Uterus (tissue), 4 donors: Measurements from ENCODE around the gene HNRNPK. TPM values are rescaled to one million over a fixed set of nuclear protein-coding genes. Genes with fewer than 3 reads are reported as not detected.
A peak's percentile ranks its signal among the peaks of the same experiment; 100 is the strongest.

Source experiments
- DNase-seq, 2 donors: peaks; one replicate each; pipeline ENCODE4 v3.0.0-alpha.2; 2019 to 2020
- H3K27ac ChIP-seq, 2 donors: fragments of 200-600 bp; sonication (generic); 1 replicate in 1 of 2; 2 replicates in 1 of 2; pipeline ENCODE4 v1.5.1; 2016 to 2018
- H3K27me3 ChIP-seq, 2 donors: fragments of 200-600 bp; sonication (generic); one replicate each; pipeline ENCODE4 v1.5.1; 2018 to 2019; ENCODE audit warnings: control low read depth in 1 of 2
- H3K36me3 ChIP-seq, 2 donors: fragments of 200-600 bp; sonication (generic); one replicate each; pipeline ENCODE4 v1.5.1; 2019; ENCODE audit warnings: control low read depth in 1 of 2
- H3K4me1 ChIP-seq, 2 donors: fragments of 200-600 bp; sonication (generic); one replicate each; pipeline ENCODE4 v1.5.1; 2018 to 2019; ENCODE audit warnings: control low read depth in 1 of 2
- H3K4me3 ChIP-seq, 2 donors: fragments of 200-600 bp; sonication (generic); 1 replicate in 1 of 2; 2 replicates in 1 of 2; pipeline ENCODE4 v1.5.1; 2018 to 2019; ENCODE audit warnings: mild to moderate bottlenecking in 1 of 2
- H3K9me3 ChIP-seq, 2 donors: fragments of 200-600 bp; sonication (generic); one replicate each; pipeline ENCODE4 v1.5.1; 2019; ENCODE audit warnings: control low read depth in 1 of 2
- POLR2A ChIP-seq, 2 donors: fragments of 450-650 bp; IDR thresholded peaks; one replicate each; pipeline ENCODE4 v1.6.1; 2016; ENCODE audit warnings: antibody characterized with exemption in 2 of 2, mild to moderate bottlenecking in 1 of 2, moderate library complexity in 1 of 2
- intact Hi-C: fragments of 100-400 bp; cut with DNase I; formaldehyde crosslinking; loops from one replicate; pipeline ENCODE4 v1.15.1; 2023; ENCODE audit warnings: low total_unique reads
- total RNA-seq, 4 donors: library from RNA; depleted of rRNA in 3 of 4; stranded (reverse); fragments of >200 nt in 3 of 4; gene quantifications; one replicate each; pipeline versions ENCODE4 v1.1.0 to v1.2.4, GENCODE V29; 2014 to 2023
- TF ChIP-seq, protein P1 (sequence below), 4 experiments: fragments of 200-600 bp in 2 of 4; fragments of 450-650 bp in 2 of 4; sonication (generic) in 2 of 4; IDR thresholded peaks; one replicate each; pipeline ENCODE4 v1.5.1; 2016 to 2019; ENCODE audit warnings: antibody characterized with exemption in 4 of 4, mild to moderate bottlenecking in 2 of 4, moderate library complexity in 1 of 4
- donor health status: DM: yes; HTN: yes; CAD: no.

Gene HNRNPK
- total RNA-seq, 4 donors from 2014 or later, result 205 to 785 (median 450) TPM

DNA sequence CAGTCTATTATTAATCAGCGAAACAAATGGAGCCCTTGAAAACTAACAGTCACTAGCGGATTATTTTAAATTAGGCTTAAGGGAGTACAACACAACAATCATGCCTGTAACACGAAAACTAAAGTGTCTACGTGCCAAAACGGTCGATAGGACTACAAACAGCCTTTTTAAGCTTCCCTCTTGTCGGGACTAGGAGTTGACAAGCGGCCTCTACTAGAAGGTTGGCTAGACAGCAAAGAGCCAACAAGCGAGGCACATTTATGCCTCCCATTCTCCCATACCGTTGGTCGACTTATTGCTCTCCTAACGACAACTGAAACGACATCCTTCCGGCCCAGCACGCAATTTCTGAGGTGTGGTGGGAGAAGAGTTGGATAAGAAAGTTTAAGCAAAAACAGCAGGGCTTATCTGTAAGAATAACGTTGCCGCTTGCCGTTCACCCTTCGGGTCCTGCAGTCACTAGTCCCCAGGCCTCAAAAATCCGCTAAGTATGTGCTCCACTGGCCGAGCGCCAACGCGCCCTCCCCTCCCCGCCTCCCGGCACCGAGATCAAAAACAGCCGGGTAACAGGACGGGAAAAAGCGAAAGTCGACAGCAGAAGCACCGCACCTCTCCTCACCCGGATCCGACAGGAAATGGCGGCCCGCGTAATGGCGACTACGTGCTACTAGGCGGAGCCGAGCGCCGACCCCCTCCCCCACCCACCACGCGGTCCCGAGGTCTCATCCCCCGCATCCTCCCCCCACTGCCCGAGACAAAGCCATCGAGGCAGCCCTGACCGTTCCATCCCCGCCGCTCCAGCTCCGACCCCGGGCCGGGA, 813 bp downstream of the HNRNPK start:
- H3K9me3 ChIP-seq, result no peaks in the 10 kb centered on the region
- DNase-seq, result peak; percentile 78 to 82
- peak overlapping the region; percentile 81 to 93 for H3K4me3 ChIP-seq
- H3K4me1 ChIP-seq, result peaks cover 17% of the 10 kb centered on the region in 2 donors
- intact Hi-C loops, result no loop called here
- TF ChIP-seq POLR2A (IDR thresholded peaks at IDR 0.05), result peak in 1 of 2 donors; percentile 27
- TF ChIP-seq, protein P1, sequence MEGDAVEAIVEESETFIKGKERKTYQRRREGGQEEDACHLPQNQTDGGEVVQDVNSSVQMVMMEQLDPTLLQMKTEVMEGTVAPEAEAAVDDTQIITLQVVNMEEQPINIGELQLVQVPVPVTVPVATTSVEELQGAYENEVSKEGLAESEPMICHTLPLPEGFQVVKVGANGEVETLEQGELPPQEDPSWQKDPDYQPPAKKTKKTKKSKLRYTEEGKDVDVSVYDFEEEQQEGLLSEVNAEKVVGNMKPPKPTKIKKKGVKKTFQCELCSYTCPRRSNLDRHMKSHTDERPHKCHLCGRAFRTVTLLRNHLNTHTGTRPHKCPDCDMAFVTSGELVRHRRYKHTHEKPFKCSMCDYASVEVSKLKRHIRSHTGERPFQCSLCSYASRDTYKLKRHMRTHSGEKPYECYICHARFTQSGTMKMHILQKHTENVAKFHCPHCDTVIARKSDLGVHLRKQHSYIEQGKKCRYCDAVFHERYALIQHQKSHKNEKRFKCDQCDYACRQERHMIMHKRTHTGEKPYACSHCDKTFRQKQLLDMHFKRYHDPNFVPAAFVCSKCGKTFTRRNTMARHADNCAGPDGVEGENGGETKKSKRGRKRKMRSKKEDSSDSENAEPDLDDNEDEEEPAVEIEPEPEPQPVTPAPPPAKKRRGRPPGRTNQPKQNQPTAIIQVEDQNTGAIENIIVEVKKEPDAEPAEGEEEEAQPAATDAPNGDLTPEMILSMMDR (IDR thresholded peaks at IDR 0.05), result no peak
- H3K36me3 ChIP-seq, result no peaks in the 10 kb centered on the region
- H3K27me3 ChIP-seq, result no peaks in the 10 kb centered on the region
- peak overlapping the region; percentile 98 to 100 for H3K27ac ChIP-seq

DNA sequence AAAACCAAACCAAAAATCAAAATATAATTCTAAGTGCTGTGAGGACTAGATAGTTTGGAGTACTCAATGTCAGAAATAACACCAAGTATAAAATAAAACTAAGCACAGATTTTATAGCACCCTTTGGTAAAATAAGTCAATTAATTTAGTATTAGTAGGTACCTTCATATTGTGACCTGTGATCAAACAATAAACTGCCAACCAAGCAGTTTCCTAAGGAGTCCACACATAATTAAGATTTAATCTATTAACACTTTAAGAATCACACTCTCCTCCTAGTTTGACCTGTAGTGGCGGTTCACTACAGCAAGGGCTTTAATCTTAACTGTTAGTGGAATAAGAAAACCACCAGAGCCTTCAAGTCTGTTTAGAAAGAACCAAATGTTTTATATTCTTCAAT, 2.8 kb downstream of the HNRNPK start:
- Histone ChIP-seq H3K27me3 (no peaks in the 10 kb centered on the region), H3K27ac (peak overlapping the region in 1 of 2 donors; percentile 17), H3K36me3 (no peaks in the 10 kb centered on the region), H3K4me1 (peaks cover 16 to 17% of the 10 kb centered on the region in 2 donors), H3K4me3 (peak overlapping the region in 1 of 2 donors; percentile 0), H3K9me3 (no peaks in the 10 kb centered on the region)
- TF ChIP-seq POLR2A (IDR thresholded peaks at IDR 0.05), result no peak
- TF ChIP-seq, protein P1 (IDR thresholded peaks at IDR 0.05), result no peak
- intact Hi-C loops, result no loop called here
- no peak for DNase-seq

DNA sequence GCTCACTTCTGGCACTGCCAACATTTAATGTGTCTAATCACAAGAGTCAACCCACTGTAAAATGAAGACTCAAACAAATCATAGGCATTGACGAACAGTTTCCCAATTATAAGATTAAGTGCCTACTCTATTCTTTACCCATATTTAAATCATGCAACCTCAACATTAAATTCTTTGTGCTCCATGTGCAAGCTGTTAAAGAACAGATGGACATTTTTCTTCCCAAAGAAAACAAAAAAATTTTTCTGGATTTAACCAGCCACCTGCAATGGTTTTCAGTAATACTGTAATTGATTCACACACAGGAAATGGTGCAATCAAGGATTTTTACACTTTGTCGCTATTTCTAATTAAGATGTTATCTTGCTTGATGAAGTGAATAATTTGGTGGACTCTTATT, 3.6 kb downstream of the HNRNPK start:
- Histone ChIP-seq H3K27ac (no peak overlapping the region), H3K36me3 (no peaks in the 10 kb centered on the region), H3K9me3 (no peaks in the 10 kb centered on the region), H3K4me3 (no peak overlapping the region), H3K4me1 (peaks cover 9 to 17% of the 10 kb centered on the region in 2 donors), H3K27me3 (no peaks in the 10 kb centered on the region)
- intact Hi-C loops, result no loop called here
- DNase-seq, result no peak
- TF ChIP-seq POLR2A (IDR thresholded peaks at IDR 0.05), result no peak
- TF ChIP-seq, protein P1 (IDR thresholded peaks at IDR 0.05), result no peak

DNA sequence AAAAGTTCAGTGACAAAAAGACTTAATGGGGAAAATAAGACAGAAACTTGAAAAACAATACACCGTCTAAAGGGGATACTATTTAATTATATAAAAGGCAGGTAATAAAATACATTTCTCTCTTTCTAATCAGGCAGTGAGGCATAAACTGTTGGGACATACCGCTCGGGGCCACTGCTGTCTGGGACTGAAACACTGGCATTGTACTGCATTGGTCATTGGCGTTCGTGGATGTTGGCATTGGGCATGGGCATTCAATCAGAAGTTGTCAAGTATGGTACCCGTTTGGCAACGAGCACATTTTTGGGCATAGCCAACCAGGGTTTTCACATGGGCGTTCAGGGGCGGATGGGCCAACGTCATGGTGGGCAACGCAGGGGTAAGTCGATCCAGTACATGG, 4.7 kb downstream of the HNRNPK start:
- H3K27ac ChIP-seq, result no peak overlapping the region
- no peak overlapping the region for H3K4me3 ChIP-seq
- H3K4me1 ChIP-seq, result peaks cover 9 to 17% of the 10 kb centered on the region in 2 donors
- no peaks in the 10 kb centered on the region for H3K27me3 ChIP-seq
- TF ChIP-seq, protein P1 (IDR thresholded peaks at IDR 0.05), result no peak
- no peak for TF ChIP-seq POLR2A (IDR thresholded peaks at IDR 0.05)
- DNase-seq, result no peak
- intact Hi-C loops, result no loop called here
- no peaks in the 10 kb centered on the region for H3K36me3 ChIP-seq
- H3K9me3 ChIP-seq, result no peaks in the 10 kb centered on the region

DNA sequence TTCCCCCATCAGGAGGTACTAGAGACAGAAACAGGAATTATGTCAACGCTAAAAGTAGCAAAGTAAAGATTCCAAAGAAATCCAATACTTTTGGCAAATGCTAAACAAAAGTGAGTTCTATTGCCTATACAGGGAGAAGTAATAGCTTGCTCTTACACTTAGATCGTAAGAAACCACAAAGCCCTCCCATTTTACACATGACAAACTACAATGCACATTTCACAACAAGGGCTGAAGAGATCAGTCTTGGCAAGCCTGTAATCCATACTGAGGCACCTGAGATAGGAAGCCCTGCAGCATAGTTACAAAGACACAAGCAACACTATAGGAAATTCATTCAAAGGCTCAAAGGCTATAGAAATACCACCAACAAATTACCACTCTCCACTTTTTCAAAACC, 7.7 kb downstream of the HNRNPK start:
- DNase-seq, result no peak
- Histone ChIP-seq H3K4me1 (peaks cover 9 to 17% of the 10 kb centered on the region in 2 donors), H3K9me3 (no peaks in the 10 kb centered on the region), H3K36me3 (no peaks in the 10 kb centered on the region), H3K4me3 (no peak overlapping the region), H3K27ac (no peak overlapping the region), H3K27me3 (no peaks in the 10 kb centered on the region)
- no peak for TF ChIP-seq POLR2A (IDR thresholded peaks at IDR 0.05)
- TF ChIP-seq, protein P1 (IDR thresholded peaks at IDR 0.05), result no peak
- intact Hi-C loops, result no loop called here
